ENCODE measurements around the gene FKBP6. TPM values are rescaled to one million over a fixed set of nuclear protein-coding genes. Genes with fewer than 3 reads are reported as not detected.

The FKBP6 gene
- total RNA-seq, 1 experiment from 2014 or later = not detected

GRCh38 chr7:73349763-73350162 is 21.8 kb downstream of the FKBP6 start:
- no peak overlapping the region for H4K8ac ChIP-seq (replicated peaks; ENCODE audit: insufficient read length, low read depth, low read length)
- H2BK15ac ChIP-seq (ENCODE audit: low read depth, low read length) = no peak overlapping the region
- no peak overlapping the region for H3K4ac ChIP-seq (ENCODE audit: low read depth, low read length)
- H3K4me3 Mint-ChIP-seq = no peak overlapping the region
- peaks cover 8 to 11% of the 10 kb centered on the region in 2 experiments; a peak in 4 of 5 replicates for H3K9me3 Mint-ChIP-seq
- H3K4me1 ChIP-seq (ENCODE audit: insufficient read depth, low read length) = peaks cover 10% of the 10 kb centered on the region; the same call in 1 of the 2 replicates
- H3K4me2 ChIP-seq (ENCODE audit: insufficient read depth, insufficient read length, low read length) = no peak overlapping the region
- H3K27ac ChIP-seq (ENCODE audit: insufficient read length, low read depth, low read length) = no peak overlapping the region
- TF ChIP-seq CTCF (conservative IDR thresholded peaks at IDR 0.05) = no peak
- peaks cover 18 to 30% of the 10 kb centered on the region in 2 experiments for H3K4me1 Mint-ChIP-seq
- H2BK120ac ChIP-seq (ENCODE audit: low read depth, low read length, poor library complexity, severe bottlenecking) = no peak overlapping the region
- no peak overlapping the region for H3K27ac Mint-ChIP-seq
- no peak overlapping the region for H4K5ac ChIP-seq (ENCODE audit: insufficient read length, low read depth, low read length)
- no peak overlapping the region for H3K9ac ChIP-seq (ENCODE audit: extremely low read depth, insufficient read length, low read length)
- DNase-seq = no peak
- H3K23me2 ChIP-seq (ENCODE audit: insufficient read length, low read depth, low read length, poor library complexity, severe bottlenecking) = no peaks in the 10 kb centered on the region
- H4K20me1 ChIP-seq (ENCODE audit: control insufficient read depth, insufficient read depth, insufficient read length) = no peaks in the 10 kb centered on the region
- H3K18ac ChIP-seq (ENCODE audit: insufficient read length, low read depth, low read length) = no peak overlapping the region
- no peak overlapping the region for H2BK20ac ChIP-seq (ENCODE audit: low read depth, low read length, poor library complexity, severe bottlenecking)
- H2BK5ac ChIP-seq (ENCODE audit: insufficient read length, low read length) = no peak overlapping the region
- H2AFZ ChIP-seq (ENCODE audit: low read length) = no peak overlapping the region
- H3T11ph ChIP-seq (ENCODE audit: low read length) = no peak overlapping the region
- no peaks in the 10 kb centered on the region for H3K79me1 ChIP-seq (ENCODE audit: insufficient read depth, low read depth, low read length, poor library complexity, severe bottlenecking)
- peaks cover 0 to 7% (median 2%) of the 10 kb centered on the region in 3 experiments; a peak in 5 of 7 replicates for H3K36me3 Mint-ChIP-seq (ENCODE audit: insufficient read depth in 1 of 3, low read depth in 3 of 3)
- H2BK12ac ChIP-seq (ENCODE audit: insufficient read length, low read depth, low read length) = no peak overlapping the region
- H3K9me3 ChIP-seq (ENCODE audit: control insufficient read depth, low read depth, low read length) = no peaks in the 10 kb centered on the region
- no peaks in the 10 kb centered on the region for H3K79me2 ChIP-seq (ENCODE audit: insufficient read depth, low read length)
- H3K27me3 ChIP-seq (ENCODE audit: insufficient read depth, low read length) = no peaks in the 10 kb centered on the region
- no peak overlapping the region for H3K56ac ChIP-seq (ENCODE audit: insufficient read length, low read depth, low read length)
- no peak overlapping the region for H3K14ac ChIP-seq (ENCODE audit: insufficient read depth, low read length)
- WGBS (ENCODE audit: extremely low coverage, insufficient read length, low lambda C conversion rate) = no CpG with 5 or more reads among the region's 6 CpGs
- H2AK5ac ChIP-seq (ENCODE audit: insufficient read length, low read length) = no peak overlapping the region
- peaks cover 2% of the 10 kb centered on the region; the same call in 1 of the 2 replicates for H3K27me3 Mint-ChIP-seq (ENCODE audit: low read depth)
- no peak overlapping the region for H3K23ac ChIP-seq (ENCODE audit: insufficient read length, low read depth, low read length)
- H4K91ac ChIP-seq (ENCODE audit: insufficient read length, low read depth, low read length) = no peak overlapping the region
